Astrocyte of the hippocampus (primary cell): Measurements from ENCODE around the gene NEURL3.
"Not testable (repeated sequence)": the region's sequence is repeated elsewhere in the genome, so short reads cannot be mapped to it uniquely, and the experiment has no call there.

Experiments
- DNase-seq: peaks from one replicate; pipeline ENCODE4 v3.0.0; 2011; ENCODE audit warnings: low read depth, low spot score

NEURL3 gene

GRCh38 chr2:96507957-96508520 is 2.9 kb upstream of the NEURL3 start:
- peak; percentile 79 for DNase-seq

DNA sequence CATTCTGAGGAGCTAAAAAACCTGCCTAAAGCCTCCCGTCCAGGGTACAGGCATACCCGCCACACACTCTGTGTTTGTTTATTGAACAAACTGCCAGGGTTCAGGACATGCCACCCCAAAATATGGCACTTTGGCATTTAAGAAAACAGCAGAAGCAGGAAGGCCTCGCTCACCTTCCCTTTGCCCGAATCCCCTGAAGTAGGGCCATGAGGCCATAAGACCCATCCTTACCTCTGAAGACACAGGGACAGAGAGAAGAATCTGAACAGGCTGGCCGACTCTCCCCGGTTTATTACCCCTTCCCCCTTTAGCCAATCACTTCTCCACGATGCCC is 1.7 kb upstream of the NEURL3 start:
- DNase-seq, result no peak

- no peak for DNase-seq
These were observed 1.1 kb upstream of the NEURL3 start for GRCh38 chr2:96506016-96506906.

- DNase-seq, result no peak
These were observed 1.4 kb downstream of the NEURL3 start for GRCh38 chr2:96503637-96504243.

DNA sequence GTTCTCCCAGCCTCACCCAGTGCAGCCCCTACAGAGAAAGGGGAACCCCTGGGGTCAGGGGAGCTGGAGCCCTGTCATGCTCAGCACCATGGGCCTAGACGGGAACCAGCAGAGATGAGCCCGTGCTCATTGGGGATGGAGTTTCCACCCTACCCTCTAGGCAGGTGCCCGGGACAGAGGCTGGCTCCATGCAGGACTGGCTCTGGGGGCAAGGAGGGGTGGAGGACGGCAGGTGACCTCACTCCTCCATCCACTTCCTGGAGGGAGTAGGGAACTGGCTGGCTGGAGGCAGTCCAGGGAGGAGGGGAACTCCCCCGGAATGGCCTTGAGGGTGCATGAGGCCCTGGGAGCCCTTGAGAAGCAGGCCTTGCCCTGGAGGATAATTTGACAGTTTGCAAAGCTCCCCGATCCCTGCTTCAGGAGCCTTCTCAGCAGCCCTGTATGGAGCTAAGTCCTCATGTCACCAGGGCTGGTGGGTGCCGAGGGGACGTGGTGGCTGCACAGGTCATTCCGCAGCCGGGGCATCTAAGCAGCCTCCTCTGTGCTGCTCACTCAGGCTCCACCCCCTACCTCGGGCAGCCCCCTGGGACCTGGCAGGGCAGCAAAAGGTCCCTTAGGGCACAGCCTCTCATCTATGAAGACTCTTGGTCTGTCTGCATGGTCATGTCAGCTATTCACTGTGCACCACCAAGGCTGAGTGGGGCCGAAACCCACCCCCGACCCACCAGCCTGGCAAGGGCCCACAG is 2.1 kb downstream of the NEURL3 start:
- DNase-seq, result no peak

- DNase-seq, result no peak
These were observed 3.0 kb downstream of the NEURL3 start for GRCh38 chr2:96501886-96502810.

- no peak for DNase-seq
These were observed 3.7 kb downstream of the NEURL3 start for GRCh38 chr2:96501471-96501874.

GRCh38 chr2:96500385-96501066 is 4.6 kb downstream of the NEURL3 start:
- no peak for DNase-seq

DNA sequence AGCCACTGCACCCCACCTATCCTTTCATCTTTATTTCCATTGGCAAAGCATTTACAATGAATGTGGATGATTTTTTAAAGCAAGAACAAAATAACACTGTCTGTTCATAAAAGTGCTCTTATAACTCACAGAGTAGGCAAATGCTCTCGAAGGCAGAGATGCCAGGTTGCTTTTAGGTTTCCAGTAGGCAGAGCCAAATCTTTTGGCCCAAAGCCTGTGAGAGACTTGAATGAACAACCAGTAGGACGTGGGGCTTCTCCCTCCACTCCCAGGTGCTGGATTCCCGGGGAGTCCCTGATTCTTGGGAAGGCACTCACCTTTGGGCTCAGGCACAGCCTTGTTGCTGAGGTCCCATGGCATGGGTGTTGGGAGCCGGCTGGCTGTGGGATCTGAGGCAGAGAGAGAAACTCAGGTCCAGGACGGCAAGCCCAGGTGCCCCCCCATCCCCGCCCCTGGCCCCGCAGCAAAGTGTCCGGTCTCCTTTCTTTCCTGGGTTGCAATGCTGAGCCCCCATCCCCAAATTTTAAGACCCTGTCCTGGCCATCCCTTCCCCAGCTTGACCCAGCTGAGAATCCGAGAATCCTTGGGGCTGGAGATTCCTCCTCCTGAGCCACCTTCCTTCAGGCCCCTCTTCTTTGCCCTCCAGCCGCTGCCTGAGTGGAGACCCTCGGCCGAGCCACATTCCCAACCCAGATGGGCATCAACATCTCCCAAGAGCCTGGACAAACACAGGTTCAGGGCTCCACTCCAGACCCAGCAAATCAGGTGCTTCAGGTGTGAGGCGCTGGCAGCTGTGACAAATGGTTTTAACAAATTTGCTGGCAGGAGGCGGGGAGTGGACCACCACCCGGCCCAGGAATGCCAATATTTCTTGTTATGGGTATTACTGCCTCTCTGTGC is 5.8 kb downstream of the NEURL3 start:
- no peak for DNase-seq

- not testable (repeated sequence) for DNase-seq
These were observed 6.5 kb downstream of the NEURL3 start for GRCh38 chr2:96498611-96499010.

- no peak for DNase-seq
These were observed 7.1 kb downstream of the NEURL3 start for GRCh38 chr2:96498021-96498431.

DNA sequence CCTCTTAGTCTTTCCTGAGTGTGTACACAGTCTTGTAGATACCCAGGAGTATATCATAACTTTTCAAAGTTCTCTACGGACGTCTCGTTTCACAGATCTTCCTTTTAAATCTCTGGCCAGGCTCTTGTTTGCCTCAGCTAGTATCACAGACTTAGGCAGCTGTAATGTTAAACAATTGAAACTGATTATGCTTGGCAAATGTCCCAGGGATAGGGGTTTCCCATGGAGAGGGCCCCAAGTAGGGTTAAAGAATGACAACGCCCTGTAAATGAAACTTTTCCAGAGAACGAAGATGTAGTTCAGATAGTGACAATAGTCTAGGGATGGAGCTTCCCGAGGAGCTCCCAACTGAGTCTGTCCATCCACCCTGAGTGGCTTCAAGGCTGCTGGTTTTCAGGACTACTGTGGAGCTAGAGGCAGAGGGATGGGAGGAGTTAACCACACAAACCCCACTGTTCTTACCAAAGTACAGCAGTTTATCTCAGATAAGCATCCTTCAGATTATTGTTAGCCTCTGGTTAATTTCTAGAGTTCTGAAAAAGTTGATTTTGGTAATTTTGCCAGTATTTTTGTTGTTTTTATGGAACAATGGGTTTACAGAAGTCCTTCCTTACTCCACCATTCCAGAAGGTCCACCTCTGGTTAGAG is 9.1 kb downstream of the NEURL3 start:
- DNase-seq, result no peak

GRCh38 chr2:96494188-96494587 is 11.0 kb downstream of the NEURL3 start:
- DNase-seq, result no peak

DNA sequence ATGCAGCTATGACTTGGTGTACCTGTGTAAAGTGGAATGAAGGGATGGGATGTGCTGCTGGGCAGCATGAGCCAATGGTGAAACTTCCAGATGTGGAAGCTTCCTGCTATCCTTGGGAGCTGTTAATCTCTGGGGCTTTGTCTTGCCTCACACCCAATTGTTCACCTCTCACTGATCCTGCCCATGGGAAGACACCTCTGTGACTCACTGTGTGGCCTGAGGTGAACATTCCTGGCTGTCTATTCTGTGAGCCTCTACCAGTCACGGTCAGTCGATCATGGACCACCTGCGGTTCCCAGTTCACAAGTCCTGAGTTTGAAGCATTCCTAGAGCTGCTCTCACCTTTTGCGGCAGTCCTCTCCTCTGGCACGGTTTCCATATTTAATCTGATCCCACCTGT is 12.1 kb downstream of the NEURL3 start:
- no peak for DNase-seq

DNA sequence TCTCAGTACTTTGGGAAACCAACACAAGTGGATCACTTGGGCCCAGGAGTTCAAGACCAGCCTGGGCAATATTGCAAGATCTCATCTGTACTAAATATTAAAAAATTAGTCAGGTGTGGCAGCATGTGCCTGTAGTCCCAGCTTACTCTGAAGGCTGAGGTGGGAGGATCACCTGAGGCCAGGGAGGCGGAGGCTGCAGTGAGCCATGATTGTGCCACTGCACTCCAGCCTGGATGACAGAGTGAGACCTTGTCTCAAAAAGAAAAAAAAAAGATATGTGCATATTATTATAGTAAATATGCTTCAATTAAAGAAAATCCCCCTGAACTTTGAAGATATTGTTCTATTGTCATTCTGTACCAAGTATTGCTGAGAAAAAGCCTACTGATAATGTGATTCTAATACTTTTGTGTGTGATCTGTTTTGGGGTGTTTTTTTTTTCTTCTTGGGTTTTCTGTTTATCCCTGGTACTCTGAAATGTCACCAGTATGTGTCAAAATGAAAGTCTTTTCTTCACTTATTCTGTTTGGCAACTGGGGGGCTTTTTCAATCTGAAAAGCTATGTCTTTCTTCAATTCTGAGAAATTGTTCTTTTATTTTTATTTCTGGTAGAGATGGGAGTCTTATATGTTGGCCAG is 13.2 kb downstream of the NEURL3 start:
- no peak for DNase-seq

- no peak for DNase-seq
These were observed 15.5 kb downstream of the NEURL3 start for GRCh38 chr2:96489663-96490062.

DNA sequence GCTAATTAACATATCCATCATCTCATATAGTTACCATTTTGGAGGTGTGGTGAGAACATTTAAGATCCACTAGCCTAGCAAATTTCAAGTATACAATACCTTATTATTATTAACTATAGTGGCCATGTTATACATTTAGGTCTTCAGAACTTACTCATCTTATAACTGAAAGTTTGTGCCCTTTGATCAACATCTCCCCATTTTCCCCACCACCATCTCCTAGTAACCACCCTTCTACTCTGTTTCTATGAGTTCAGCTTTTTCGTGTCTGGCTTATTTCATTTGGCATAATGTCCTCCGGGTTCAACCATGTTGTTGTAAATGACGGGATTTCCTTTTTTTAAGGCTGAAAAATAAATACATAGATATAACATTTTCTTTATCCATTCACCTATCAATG is 15.9 kb downstream of the NEURL3 start:
- no peak for DNase-seq

DNA sequence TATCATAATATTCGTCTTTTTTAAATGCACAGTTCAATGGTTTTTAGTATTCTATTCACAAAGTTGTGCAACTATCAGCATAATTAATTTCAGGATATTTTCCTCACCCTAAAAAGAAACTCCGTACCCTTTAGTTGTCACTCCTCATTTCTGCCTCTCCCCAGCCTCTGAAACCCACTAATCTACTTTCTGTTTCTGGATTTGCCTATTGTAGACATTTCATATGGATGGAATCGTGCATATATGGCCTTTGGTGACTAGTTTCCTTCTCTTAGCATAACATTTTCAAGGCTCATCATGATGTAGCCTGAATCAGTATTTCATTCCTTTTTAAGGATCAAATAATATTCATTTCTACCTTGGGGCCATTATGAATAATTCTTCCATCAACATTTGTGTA is 18.5 kb downstream of the NEURL3 start:
- DNase-seq, result no peak
